HEK293 (cell line): Measurements from ENCODE around the gene C4orf54.

ENCODE experiments used
- CTCF ChIA-PET: fragments of 350-600 bp; formaldehyde crosslinking; extraction: SDS; loops from one replicate; lab custom pipeline; 2021; ENCODE audit warnings: antibody characterized with exemption; lab: Yijun Ruan, JAX
- POLR2A ChIA-PET: fragments of 300-600 bp; formaldehyde crosslinking; extraction: SDS; loops from one replicate; lab custom pipeline; 2020; ENCODE audit warnings: antibody characterized with exemption, inconsistent platforms; lab: Yijun Ruan, JAX
- H3K27ac ChIP-seq: fragments of 200-500 bp; sonication (Bioruptor generic); 2 replicates; pipeline ENCODE4 v1.5.1; 2014; ENCODE audit warnings: low read depth, low read length, control low read depth, inconsistent platforms; ENCODE audit errors: extremely low read depth
- H3K36me3 ChIP-seq, 2 experiments: fragments of 200-500 bp in 1 of 2; sonication (Bioruptor generic) in 1 of 2; 1 replicate in 1 of 2; 2 replicates in 1 of 2; pipeline ENCODE4 v1.5.1; 2014 to 2017; ENCODE audit warnings: inconsistent platforms in 2 of 2, low read length in 2 of 2; ENCODE audit not compliant: control insufficient read depth in 2 of 2, insufficient read depth in 1 of 2
- H3K4me1 ChIP-seq: fragments of 200-500 bp; sonication (Bioruptor generic); 2 replicates; pipeline ENCODE4 v1.5.1; 2014; ENCODE audit warnings: mild to moderate bottlenecking, low read length, inconsistent platforms; ENCODE audit not compliant: control insufficient read depth, insufficient read depth
- H3K4me3 ChIP-seq: 2 replicates; pipeline ENCODE4 v1.5.1; 2011; ENCODE audit warnings: low read depth, mild to moderate bottlenecking, control low read depth, low read length, moderate library complexity
- H3K9me3 ChIP-seq: fragments of 200-500 bp; sonication (Bioruptor generic); 2 replicates; pipeline ENCODE4 v1.5.1; 2014; ENCODE audit warnings: low read depth, low read length, inconsistent platforms; ENCODE audit not compliant: control insufficient read depth, insufficient read depth
- BCL11B ChIP-seq: fragments of 450-650 bp; formaldehyde crosslinking; IDR thresholded peaks from 2 replicates; pipeline ENCODE4 v1.5.1; 2016; ENCODE audit warnings: low read depth, missing biosample characterization, missing genetic modification characterization
- CTCF ChIP-seq: fragments of 450-650 bp; formaldehyde crosslinking; IDR thresholded peaks from 2 replicates; pipeline ENCODE4 v1.5.1; 2016; ENCODE audit warnings: missing biosample characterization, missing genetic modification characterization
- GLI2 ChIP-seq: fragments of 450-650 bp; formaldehyde crosslinking; IDR thresholded peaks from 2 replicates; pipeline ENCODE4; 2017; ENCODE audit warnings: missing biosample characterization, missing genetic modification characterization, low read depth, borderline replicate concordance
- GLIS1 ChIP-seq: fragments of 450-650 bp; formaldehyde crosslinking; IDR thresholded peaks from 2 replicates; pipeline ENCODE4 v1.5.1; 2016; ENCODE audit warnings: missing biosample characterization, missing genetic modification characterization
- KLF8 ChIP-seq: fragments of 450-650 bp; formaldehyde crosslinking; IDR thresholded peaks from 2 replicates; pipeline ENCODE4 v1.5.1; 2016; ENCODE audit warnings: missing biosample characterization, missing genetic modification characterization
- PRDM1 ChIP-seq: fragments of 450-650 bp; formaldehyde crosslinking; IDR thresholded peaks from 2 replicates; pipeline ENCODE4; 2016; ENCODE audit warnings: missing biosample characterization, missing genetic modification characterization
- PRDM4 ChIP-seq: fragments of 450-650 bp; formaldehyde crosslinking; IDR thresholded peaks from 2 replicates; pipeline ENCODE4 v1.5.1; 2017; ENCODE audit warnings: missing biosample characterization, missing genetic modification characterization
- RBAK ChIP-seq: fragments of 450-650 bp; formaldehyde crosslinking; IDR thresholded peaks from 2 replicates; pipeline ENCODE4 v1.5.1; 2016; ENCODE audit warnings: missing biosample characterization, missing genetic modification characterization
- ZBTB1 ChIP-seq: fragments of 450-650 bp; formaldehyde crosslinking; IDR thresholded peaks from 2 replicates; pipeline ENCODE4 v1.5.1; 2016; ENCODE audit warnings: missing biosample characterization, missing genetic modification characterization
- ZBTB17 ChIP-seq: fragments of 450-650 bp; formaldehyde crosslinking; IDR thresholded peaks from 2 replicates; pipeline ENCODE4 v1.5.1; 2016; ENCODE audit warnings: missing biosample characterization, missing genetic modification characterization
- ZFP69B ChIP-seq: fragments of 450-650 bp; formaldehyde crosslinking; IDR thresholded peaks from 2 replicates; pipeline ENCODE4 v1.5.1; 2016; ENCODE audit warnings: missing biosample characterization, missing genetic modification characterization
- ZNF155 ChIP-seq: fragments of 450-650 bp; formaldehyde crosslinking; IDR thresholded peaks from 2 replicates; pipeline ENCODE4 v1.5.1; 2016; ENCODE audit warnings: missing biosample characterization, missing genetic modification characterization
- ZNF175 ChIP-seq: fragments of 450-650 bp; formaldehyde crosslinking; IDR thresholded peaks from 2 replicates; pipeline ENCODE4 v1.5.1; 2016; ENCODE audit warnings: missing biosample characterization, missing genetic modification characterization
- ZNF19 ChIP-seq: fragments of 450-650 bp; formaldehyde crosslinking; IDR thresholded peaks from 2 replicates; pipeline ENCODE4; 2016; ENCODE audit warnings: missing biosample characterization, missing genetic modification characterization, low read depth
- ZNF23 ChIP-seq: fragments of 450-650 bp; formaldehyde crosslinking; IDR thresholded peaks from 2 replicates; pipeline ENCODE4 v1.5.1; 2016; ENCODE audit warnings: missing biosample characterization, missing genetic modification characterization, borderline replicate concordance
- ZNF239 ChIP-seq: fragments of 450-650 bp; formaldehyde crosslinking; IDR thresholded peaks from 2 replicates; pipeline ENCODE4 v1.5.1; 2016; ENCODE audit warnings: missing biosample characterization, missing genetic modification characterization
- ZNF311 ChIP-seq: fragments of 450-650 bp; formaldehyde crosslinking; IDR thresholded peaks from 2 replicates; pipeline ENCODE4 v1.5.1; 2017; ENCODE audit warnings: missing biosample characterization, missing genetic modification characterization, borderline replicate concordance
- ZNF354C ChIP-seq: fragments of 450-650 bp; formaldehyde crosslinking; IDR thresholded peaks from 2 replicates; pipeline ENCODE4 v1.5.1; 2016; ENCODE audit warnings: missing biosample characterization, missing genetic modification characterization, low read depth, borderline replicate concordance
- ZNF366 ChIP-seq: fragments of 450-650 bp; formaldehyde crosslinking; conservative IDR thresholded peaks from 2 replicates; pipeline ENCODE4 v1.5.1; 2016; ENCODE audit warnings: missing biosample characterization, missing genetic modification characterization
- ZNF37A ChIP-seq: fragments of 450-650 bp; IDR thresholded peaks from 2 replicates; pipeline ENCODE4 v1.5.1; 2018; ENCODE audit warnings: missing biosample characterization, missing genetic modification characterization
- ZNF433 ChIP-seq: fragments of 450-650 bp; formaldehyde crosslinking; IDR thresholded peaks from 2 replicates; pipeline ENCODE4 v1.5.1; 2016; ENCODE audit warnings: missing biosample characterization, missing genetic modification characterization, low read depth
- ZNF510 ChIP-seq: fragments of 450-650 bp; formaldehyde crosslinking; IDR thresholded peaks from 2 replicates; pipeline ENCODE4 v1.5.1; 2018; ENCODE audit warnings: mild to moderate bottlenecking, missing genetic modification characterization, missing biosample characterization; ENCODE audit not compliant: insufficient replicate concordance
- ZNF514 ChIP-seq: fragments of 450-650 bp; formaldehyde crosslinking; IDR thresholded peaks from 2 replicates; pipeline ENCODE4 v1.5.1; 2016; ENCODE audit warnings: missing biosample characterization, missing genetic modification characterization
- ZNF544 ChIP-seq: fragments of 450-650 bp; formaldehyde crosslinking; IDR thresholded peaks from 2 replicates; pipeline ENCODE4 v1.5.0; 2017; ENCODE audit warnings: missing biosample characterization, missing genetic modification characterization
- ZNF548 ChIP-seq: fragments of 450-650 bp; formaldehyde crosslinking; IDR thresholded peaks from 2 replicates; pipeline ENCODE4 v1.5.1; 2016; ENCODE audit warnings: missing biosample characterization, missing genetic modification characterization
- ZNF555 ChIP-seq: fragments of 450-650 bp; formaldehyde crosslinking; conservative IDR thresholded peaks from 2 replicates; pipeline ENCODE4 v1.5.1; 2017; ENCODE audit warnings: missing biosample characterization, mild to moderate bottlenecking, missing genetic modification characterization, inconsistent platforms
- ZNF624 ChIP-seq: fragments of 450-650 bp; formaldehyde crosslinking; IDR thresholded peaks from 2 replicates; pipeline ENCODE4 v1.5.1; 2017; ENCODE audit warnings: missing biosample characterization, missing genetic modification characterization
- ZNF664 ChIP-seq: fragments of 450-650 bp; formaldehyde crosslinking; IDR thresholded peaks from 2 replicates; pipeline ENCODE4 v1.5.1; 2016; ENCODE audit warnings: missing biosample characterization, missing genetic modification characterization
- ZNF777 ChIP-seq: fragments of 450-650 bp; formaldehyde crosslinking; IDR thresholded peaks from 2 replicates; pipeline ENCODE4 v1.5.1; 2017; ENCODE audit warnings: missing biosample characterization, missing genetic modification characterization, borderline replicate concordance
- ZSCAN16 ChIP-seq: fragments of 450-650 bp; formaldehyde crosslinking; IDR thresholded peaks from 2 replicates; pipeline ENCODE4 v1.5.1; 2016; ENCODE audit warnings: missing biosample characterization, missing genetic modification characterization
- TF ChIP-seq, protein P1 (sequence below): fragments of 450-650 bp; formaldehyde crosslinking; IDR thresholded peaks from 2 replicates; pipeline ENCODE4 v1.5.1; 2016; ENCODE audit warnings: missing biosample characterization, missing genetic modification characterization

Gene C4orf54

DNA sequence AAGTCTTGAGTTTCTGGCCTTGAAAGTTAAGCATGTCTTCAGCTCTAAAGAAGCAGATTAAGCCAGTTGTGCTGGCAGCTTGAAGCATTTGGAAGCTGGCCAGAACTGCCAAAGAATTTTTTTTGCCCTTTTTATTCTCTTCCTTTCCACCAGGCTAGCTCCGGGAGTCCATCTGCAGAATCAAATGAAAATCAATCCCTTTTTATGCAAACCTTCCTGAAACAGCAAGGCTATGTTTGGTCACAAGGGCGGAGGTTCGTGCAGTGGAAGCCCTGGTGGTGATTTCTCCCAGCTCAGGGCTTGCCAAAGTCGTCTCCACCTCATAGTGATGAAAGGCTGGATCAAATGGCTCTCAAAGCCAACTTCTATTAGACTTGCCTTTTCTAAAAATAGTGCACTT is 21.6 kb upstream of the C4orf54 start:
- ChIA-PET POLR2A (no interaction called here), CTCF (no interaction called here)
- Histone ChIP-seq H3K9me3 (no peaks in the 10 kb centered on the region), H3K4me1 (no peaks in the 10 kb centered on the region), H3K4me3 (no peak overlapping the region), H3K27ac (no peak overlapping the region), H3K36me3 (no peaks in the 10 kb centered on the region)
- TF ChIP-seq ZNF311 (tag by site-specific recombination) = no peak
- TF ChIP-seq ZNF155 (tag by site-specific recombination) = no peak
- no peak for TF ChIP-seq ZNF37A (tag by site-specific recombination)
- no peak for TF ChIP-seq PRDM4 (tag by site-specific recombination)
- no peak for TF ChIP-seq ZNF664 (tag by site-specific recombination)
- TF ChIP-seq KLF8 (tag by site-specific recombination) = no peak
- no peak for TF ChIP-seq ZNF23 (tag by site-specific recombination)
- no peak for TF ChIP-seq GLIS1
- no peak for TF ChIP-seq GLI2
- TF ChIP-seq ZNF19 (tag by site-specific recombination) = no peak
- no peak for TF ChIP-seq PRDM1 (tag by site-specific recombination)
- no peak for TF ChIP-seq ZNF548
- TF ChIP-seq, protein P1, sequence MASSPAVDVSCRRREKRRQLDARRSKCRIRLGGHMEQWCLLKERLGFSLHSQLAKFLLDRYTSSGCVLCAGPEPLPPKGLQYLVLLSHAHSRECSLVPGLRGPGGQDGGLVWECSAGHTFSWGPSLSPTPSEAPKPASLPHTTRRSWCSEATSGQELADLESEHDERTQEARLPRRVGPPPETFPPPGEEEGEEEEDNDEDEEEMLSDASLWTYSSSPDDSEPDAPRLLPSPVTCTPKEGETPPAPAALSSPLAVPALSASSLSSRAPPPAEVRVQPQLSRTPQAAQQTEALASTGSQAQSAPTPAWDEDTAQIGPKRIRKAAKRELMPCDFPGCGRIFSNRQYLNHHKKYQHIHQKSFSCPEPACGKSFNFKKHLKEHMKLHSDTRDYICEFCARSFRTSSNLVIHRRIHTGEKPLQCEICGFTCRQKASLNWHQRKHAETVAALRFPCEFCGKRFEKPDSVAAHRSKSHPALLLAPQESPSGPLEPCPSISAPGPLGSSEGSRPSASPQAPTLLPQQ (tag by site-specific recombination) = no peak
- TF ChIP-seq ZNF433 = no peak
- TF ChIP-seq ZFP69B (tag by site-specific recombination) = no peak
- no peak for TF ChIP-seq ZBTB17 (tag by site-specific recombination)
- TF ChIP-seq ZNF239 (tag by site-specific recombination) = no peak
- TF ChIP-seq ZNF624 (tag by site-specific recombination) = no peak

- CTCF ChIA-PET = no interaction called here
- POLR2A ChIA-PET = no interaction called here
- H3K4me3 ChIP-seq = no peak overlapping the region
These were observed 19.5 kb upstream of the C4orf54 start for GRCh38 chr4:99677161-99677560.

DNA sequence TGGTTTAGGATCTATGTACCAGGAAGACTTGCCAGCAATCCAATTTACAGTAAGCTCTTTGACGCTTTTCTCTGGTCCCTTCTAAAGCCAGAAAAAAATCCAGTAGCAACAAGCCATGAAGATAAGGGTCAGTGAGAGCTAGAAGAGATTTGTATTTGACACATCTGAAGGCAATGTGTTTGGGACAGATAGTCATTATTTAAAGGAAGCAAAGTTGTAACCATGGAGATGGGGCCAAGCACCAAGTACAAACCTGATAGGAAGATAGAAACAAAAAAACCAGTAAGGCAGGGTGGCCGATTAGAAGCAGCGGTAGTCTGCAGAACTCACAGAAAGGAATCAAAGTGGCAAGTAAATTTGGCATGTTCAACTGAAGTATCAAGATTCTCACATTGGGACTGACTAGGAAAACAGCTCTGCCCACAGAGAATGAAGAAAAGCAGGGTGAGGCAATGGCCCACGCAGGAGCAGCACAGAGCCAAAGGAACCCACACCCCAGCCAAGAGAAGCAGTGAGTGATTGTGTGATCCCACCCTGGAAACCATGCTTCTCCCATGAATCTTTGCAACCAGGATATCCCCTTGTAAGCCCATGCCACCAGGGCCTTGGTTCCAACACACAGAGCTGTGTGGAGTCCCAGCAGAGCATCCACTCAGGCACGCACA is 12.9 kb upstream of the C4orf54 start:
- CTCF ChIA-PET = no interaction called here
- H3K4me3 ChIP-seq = no peak overlapping the region
- H3K36me3 ChIP-seq = no peaks in the 10 kb centered on the region
- H3K9me3 ChIP-seq = no peaks in the 10 kb centered on the region
- POLR2A ChIA-PET = no interaction called here
- H3K27ac ChIP-seq = no peak overlapping the region
- no peaks in the 10 kb centered on the region for H3K4me1 ChIP-seq
- TF ChIP-seq RBAK (no peak), ZNF510 (no peak), ZNF777 (tag by site-specific recombination) (no peak), ZSCAN16 (tag by site-specific recombination) (no peak), ZNF514 (tag by site-specific recombination) (no peak), ZNF544 (tag by site-specific recombination) (no peak), CTCF (tag by site-specific recombination) (no peak), ZNF354C (tag by site-specific recombination) (no peak), ZNF366 (tag by site-specific recombination) (no peak), ZNF555 (tag by site-specific recombination) (no peak)

More at GRCh38 chr4:99677161-99677560, 19.5 kb upstream of the C4orf54 start:
- no peak overlapping the region for H3K27ac ChIP-seq
- no peaks in the 10 kb centered on the region for H3K4me1 ChIP-seq
- H3K9me3 ChIP-seq = no peaks in the 10 kb centered on the region
- TF ChIP-seq BCL11B (tag by site-specific recombination) (no peak), ZNF175 (no peak), ZBTB1 (no peak), ZNF366 (tag by site-specific recombination) (no peak)
- no peaks in the 10 kb centered on the region for H3K36me3 ChIP-seq
